ENCODE data around the gene PDXK. TPM values are rescaled to one million over a fixed set of nuclear protein-coding genes. Genes with fewer than 3 reads are reported as not detected.

The PDXK gene
- total and polyA plus RNA-seq, 9 of the 15 experiments (the other 6 are each of a cell fraction or from before 2014, with no cell fraction given): 5.6 to 162 (median 76.5) TPM

DNA sequence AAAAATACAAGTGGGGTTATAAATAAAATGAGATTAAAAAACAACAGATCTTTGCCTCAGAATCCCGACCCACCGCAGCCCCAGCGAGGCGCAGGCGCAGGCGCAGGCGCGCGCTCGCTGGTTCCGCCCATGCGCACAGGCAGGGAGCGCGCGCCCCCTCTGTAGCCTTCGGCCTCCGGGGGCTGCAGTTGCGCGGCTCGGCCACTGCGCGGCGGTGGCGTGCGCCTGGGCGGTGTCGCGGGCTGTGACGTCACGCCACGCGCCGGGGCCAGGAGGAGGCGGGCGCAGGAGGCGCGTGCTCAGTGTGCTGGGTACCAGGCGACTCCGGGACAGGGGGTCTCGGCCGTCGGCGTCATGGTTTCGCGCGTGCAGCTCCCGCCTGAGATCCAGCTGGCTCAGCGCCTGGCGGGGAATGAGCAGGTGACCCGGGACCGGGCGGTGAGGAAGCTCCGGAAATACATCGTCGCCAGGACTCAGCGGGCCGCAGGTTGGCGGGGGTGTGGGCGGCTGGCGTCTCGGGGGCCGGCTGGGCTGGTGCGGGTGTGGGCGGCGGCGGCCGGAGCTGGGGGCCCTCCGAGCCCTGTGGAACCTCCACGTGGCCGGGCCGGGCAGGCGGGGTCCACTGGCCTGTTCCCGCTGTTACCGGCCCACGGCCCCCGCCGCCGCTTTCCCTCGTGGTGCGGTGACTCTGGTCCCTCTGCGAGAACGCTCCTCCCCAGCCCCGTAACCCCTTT is 70.5 kb downstream of the PDXK start, which contains the start of gene RRP1 (continued):
- TF ChIP-seq, protein P1, sequence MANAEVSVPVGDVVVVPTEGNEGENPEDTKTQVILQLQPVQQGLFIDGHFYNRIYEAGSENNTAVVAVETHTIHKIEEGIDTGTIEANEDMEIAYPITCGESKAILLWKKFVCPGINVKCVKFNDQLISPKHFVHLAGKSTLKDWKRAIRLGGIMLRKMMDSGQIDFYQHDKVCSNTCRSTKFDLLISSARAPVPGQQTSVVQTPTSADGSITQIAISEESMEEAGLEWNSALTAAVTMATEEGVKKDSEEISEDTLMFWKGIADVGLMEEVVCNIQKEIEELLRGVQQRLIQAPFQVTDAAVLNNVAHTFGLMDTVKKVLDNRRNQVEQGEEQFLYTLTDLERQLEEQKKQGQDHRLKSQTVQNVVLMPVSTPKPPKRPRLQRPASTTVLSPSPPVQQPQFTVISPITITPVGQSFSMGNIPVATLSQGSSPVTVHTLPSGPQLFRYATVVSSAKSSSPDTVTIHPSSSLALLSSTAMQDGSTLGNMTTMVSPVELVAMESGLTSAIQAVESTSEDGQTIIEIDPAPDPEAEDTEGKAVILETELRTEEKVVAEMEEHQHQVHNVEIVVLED (CRISPR knock-in tag; IDR thresholded peaks at IDR 0.05): 0 out of 2 replicates have a peak, but pooled peaks have one; percentile 43
- TF ChIP-seq HBP1 (CRISPR knock-in tag; IDR thresholded peaks at IDR 0.05) (no peak), CREM (IDR thresholded peaks at IDR 0.05; ENCODE audit: low read depth) (peak; percentile 100), GABPB2 (CRISPR knock-in tag; conservative IDR thresholded peaks at IDR 0.05) (no peak), PREB (CRISPR knock-in tag; IDR thresholded peaks at IDR 0.05) (no peak), ESRRB (CRISPR knock-in tag; IDR thresholded peaks at IDR 0.05; ENCODE audit: borderline replicate concordance) (no peak), ZNF444 (CRISPR knock-in tag; IDR thresholded peaks at IDR 0.05) (no peak), ZBTB17 (CRISPR knock-in tag; IDR thresholded peaks at IDR 0.05) (0 out of 2 replicates have a peak, but pooled peaks have one; percentile 45), FOXA3 (CRISPR knock-in tag; conservative IDR thresholded peaks at IDR 0.05 in 1 of 2, IDR thresholded peaks at IDR 0.05 in 1 of 2) (peak in 1 of 2 experiments; percentile 70; a peak in 2 of 4 replicates), CC2D1A (IDR thresholded peaks at IDR 0.05) (no peak), ERF (CRISPR knock-in tag; IDR thresholded peaks at IDR 0.05) (peak; percentile 37; the same call in 1 of the 2 replicates), FOXK1 (CRISPR knock-in tag; IDR thresholded peaks at IDR 0.05; ENCODE audit: borderline replicate concordance) (no peak), TEAD1 (CRISPR knock-in tag; IDR thresholded peaks at IDR 0.05) (peak in 1 of 2 experiments; percentile 93; a peak in 2 of 4 replicates), YY1 (IDR thresholded peaks at IDR 0.05; ENCODE audit: borderline replicate concordance in 1 of 3, control insufficient read depth in 1 of 3, extremely low read depth in 1 of 3, insufficient read depth in 3 of 3, insufficient read length in 1 of 3, insufficient replicate concordance in 2 of 3, low read depth in 1 of 3, low read length in 2 of 3) (peak in 2 of 3 experiments; percentile 68 to 69), BMI1 (IDR thresholded peaks at IDR 0.05; ENCODE audit: low read length) (peak; percentile 18; the same call in 1 of the 2 replicates), FOS (IDR thresholded peaks at IDR 0.05; ENCODE audit: extremely low read depth, insufficient read length) (no peak), ATF1 (CRISPR knock-in tag; IDR thresholded peaks at IDR 0.05) (peak; percentile 98), ATF1 (tag; IDR thresholded peaks at IDR 0.05) (peak; percentile 100), CEBPB (tag; IDR thresholded peaks at IDR 0.05) (no peak), BCLAF1 (IDR thresholded peaks at IDR 0.05; ENCODE audit: borderline replicate concordance in 1 of 2, control insufficient read depth in 1 of 2, low read depth in 2 of 2, low read length in 1 of 2) (0 out of 4 replicates have a peak, but pooled peaks of 1 of the 2 experiments have one; percentile 15)

Measured in K562 (cell line).